ENCODE measurements around the gene FGD2.
A peak's percentile ranks its signal among the peaks of the same experiment; 100 is the strongest.

Gene FGD2

GRCh38 chr6:37005061-37005810 lies at the start of gene FGD2:
Gene FGD2 (plus strand): TSS chr6:37005655. CDS start chr6:37005818, 163 bp downstream.
- H3K4me3 ChIP-seq (ENCODE audit: low read depth in 1 of 2, low read length in 2 of 2), result no peak within 1 kb of the TSS
- no peaks in the 10 kb centered on the region for H3K27me3 ChIP-seq (ENCODE audit: insufficient read depth, low read length, poor library complexity)
- DNase-seq (no peak), ATAC-seq (ENCODE audit: insufficient read depth, low read depth) (no peak)
- H4K20me1 ChIP-seq (ENCODE audit: insufficient read depth, low read length), result no peaks in the 10 kb centered on the region
- H3K4me2 ChIP-seq (ENCODE audit: insufficient read depth, low read length), result no peak within 1 kb of the TSS
- H3K9ac ChIP-seq (ENCODE audit: low read depth, low read length), result no peak within 1 kb of the TSS
- TF ChIP-seq CTCF (IDR thresholded peaks at IDR 0.05; ENCODE audit: borderline replicate concordance, extremely low read depth, low read length, poor library complexity, severe bottlenecking) (no peak), EZH2 (IDR thresholded peaks at IDR 0.05; ENCODE audit: borderline replicate concordance, low read depth, low read length, severe bottlenecking) (no peak)
- H3K36me3 ChIP-seq (ENCODE audit: insufficient read depth, low read length), result no peaks in the 10 kb centered on the region
- no peak within 1 kb of the TSS for H3K27ac ChIP-seq (ENCODE audit: low read length)
- no peak within 1 kb of the TSS for H2AFZ ChIP-seq (ENCODE audit: low read depth, low read length)
- no peaks in the 10 kb centered on the region for H3K79me2 ChIP-seq (ENCODE audit: insufficient read depth, low read length)
- no peaks in the 10 kb centered on the region for H3K9me3 ChIP-seq (ENCODE audit: insufficient read depth, low read length, severe bottlenecking)
- H3K4me1 ChIP-seq (ENCODE audit: insufficient read depth, low read length), result no peaks in the 10 kb centered on the region

GRCh38 chr6:36955671-36956445 lies 49.6 kb upstream of the FGD2 start:
- H2AFZ ChIP-seq (ENCODE audit: low read depth, low read length), result no peak overlapping the region
- H3K27me3 ChIP-seq (ENCODE audit: insufficient read depth, low read length, poor library complexity), result no peaks in the 10 kb centered on the region
- no peak overlapping the region for H3K4me2 ChIP-seq (ENCODE audit: insufficient read depth, low read length)
- no peak overlapping the region for H3K4me3 ChIP-seq (ENCODE audit: low read depth in 1 of 2, low read length in 2 of 2)
- no peaks in the 10 kb centered on the region for H3K36me3 ChIP-seq (ENCODE audit: insufficient read depth, low read length)
- H4K20me1 ChIP-seq (ENCODE audit: insufficient read depth, low read length), result no peaks in the 10 kb centered on the region
- ATAC-seq (ENCODE audit: insufficient read depth, low read depth) (peak; percentile 47; the same call in 2 of the 3 replicates), DNase-seq (no peak)
- H3K9me3 ChIP-seq (ENCODE audit: insufficient read depth, low read length, severe bottlenecking), result no peaks in the 10 kb centered on the region
- no peak overlapping the region for H3K9ac ChIP-seq (ENCODE audit: low read depth, low read length)
- peaks cover 9% of the 10 kb centered on the region for H3K4me1 ChIP-seq (ENCODE audit: insufficient read depth, low read length)
- H3K79me2 ChIP-seq (ENCODE audit: insufficient read depth, low read length), result no peaks in the 10 kb centered on the region
- TF ChIP-seq CTCF (IDR thresholded peaks at IDR 0.05; ENCODE audit: borderline replicate concordance, extremely low read depth, low read length, poor library complexity, severe bottlenecking) (no peak), EZH2 (IDR thresholded peaks at IDR 0.05; ENCODE audit: borderline replicate concordance, low read depth, low read length, severe bottlenecking) (no peak)
- no peak overlapping the region for H3K27ac ChIP-seq (ENCODE audit: low read length)

- Histone ChIP-seq H3K4me1 (ENCODE audit: insufficient read depth, low read length) (peaks cover 9% of the 10 kb centered on the region), H3K79me2 (ENCODE audit: insufficient read depth, low read length) (no peaks in the 10 kb centered on the region), H3K36me3 (ENCODE audit: insufficient read depth, low read length) (no peaks in the 10 kb centered on the region), H3K4me3 (ENCODE audit: low read depth in 1 of 2, low read length in 2 of 2) (no peak overlapping the region), H2AFZ (ENCODE audit: low read depth, low read length) (no peak overlapping the region), H4K20me1 (ENCODE audit: insufficient read depth, low read length) (no peaks in the 10 kb centered on the region), H3K27me3 (ENCODE audit: insufficient read depth, low read length, poor library complexity) (no peaks in the 10 kb centered on the region), H3K27ac (ENCODE audit: low read length) (no peak overlapping the region), H3K9me3 (ENCODE audit: insufficient read depth, low read length, severe bottlenecking) (no peaks in the 10 kb centered on the region), H3K4me2 (ENCODE audit: insufficient read depth, low read length) (no peak overlapping the region), H3K9ac (ENCODE audit: low read depth, low read length) (no peak overlapping the region)
- TF ChIP-seq CTCF (IDR thresholded peaks at IDR 0.05; ENCODE audit: borderline replicate concordance, extremely low read depth, low read length, poor library complexity, severe bottlenecking) (no peak), EZH2 (IDR thresholded peaks at IDR 0.05; ENCODE audit: borderline replicate concordance, low read depth, low read length, severe bottlenecking) (no peak)
- DNase-seq (no peak), ATAC-seq (ENCODE audit: insufficient read depth, low read depth) (no peak)
Measured at GRCh38 chr6:36956446-36956820, 49.0 kb upstream of the FGD2 start.

Data from DND-41 (cell line).